ENCODE data around the gene BEGAIN.

BEGAIN gene

DNA sequence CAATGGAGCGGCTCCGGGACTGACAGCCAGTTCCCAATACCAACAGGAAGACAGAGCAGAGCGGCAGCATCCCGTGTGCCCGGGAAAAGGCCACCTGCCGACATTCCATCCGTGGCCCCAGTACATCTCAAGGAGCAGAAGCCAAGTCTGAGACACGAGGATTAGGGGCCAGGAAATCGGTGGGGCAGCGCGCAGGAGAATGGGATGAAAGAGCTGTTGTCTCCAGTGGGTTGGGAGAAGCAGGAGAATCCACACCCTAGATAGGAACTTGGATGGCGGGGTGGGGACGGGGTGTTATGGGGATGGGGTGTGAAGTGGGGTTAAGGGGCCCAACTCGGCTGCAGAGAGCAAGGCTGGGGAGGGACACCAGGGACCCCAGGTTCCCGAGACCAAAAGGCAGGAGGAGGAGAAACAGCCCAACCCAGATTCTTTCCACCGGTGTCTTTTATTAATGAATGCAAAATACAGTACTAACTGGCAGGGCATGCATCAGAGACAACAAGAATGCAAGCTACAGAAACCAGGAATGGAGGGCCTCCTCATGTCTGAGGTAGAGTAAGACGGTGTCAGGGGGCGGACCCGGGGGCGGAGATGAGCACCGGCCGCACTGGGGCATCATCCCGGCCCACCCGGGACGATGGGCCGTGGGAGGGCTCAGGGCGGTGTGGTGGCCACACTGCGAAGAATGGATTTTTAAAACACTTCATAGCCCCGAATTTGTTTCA, 50.3 kb downstream of the BEGAIN start:
- no peak for DNase-seq (ENCODE audit: low read depth)

DNA sequence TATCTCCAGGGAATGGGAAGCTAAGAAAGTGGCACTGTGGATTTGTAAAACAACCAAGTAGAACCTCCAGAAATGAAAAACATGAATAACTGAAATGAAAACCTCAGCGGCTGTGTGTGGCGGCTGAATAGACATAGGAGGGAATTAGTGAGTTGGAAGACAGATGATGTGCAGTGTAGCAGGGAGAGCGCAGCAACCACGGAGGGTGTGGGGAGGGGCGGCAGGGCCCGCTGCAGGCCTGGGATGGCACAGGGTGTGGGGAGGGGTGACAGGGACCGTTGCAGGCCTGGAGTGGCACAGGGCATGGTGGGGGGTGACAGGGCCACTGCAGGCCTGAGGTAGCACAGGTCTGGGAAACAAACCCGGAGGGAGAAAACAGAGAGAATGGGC, 51.1 kb downstream of the BEGAIN start:
- DNase-seq (ENCODE audit: low read depth) = no peak

DNA sequence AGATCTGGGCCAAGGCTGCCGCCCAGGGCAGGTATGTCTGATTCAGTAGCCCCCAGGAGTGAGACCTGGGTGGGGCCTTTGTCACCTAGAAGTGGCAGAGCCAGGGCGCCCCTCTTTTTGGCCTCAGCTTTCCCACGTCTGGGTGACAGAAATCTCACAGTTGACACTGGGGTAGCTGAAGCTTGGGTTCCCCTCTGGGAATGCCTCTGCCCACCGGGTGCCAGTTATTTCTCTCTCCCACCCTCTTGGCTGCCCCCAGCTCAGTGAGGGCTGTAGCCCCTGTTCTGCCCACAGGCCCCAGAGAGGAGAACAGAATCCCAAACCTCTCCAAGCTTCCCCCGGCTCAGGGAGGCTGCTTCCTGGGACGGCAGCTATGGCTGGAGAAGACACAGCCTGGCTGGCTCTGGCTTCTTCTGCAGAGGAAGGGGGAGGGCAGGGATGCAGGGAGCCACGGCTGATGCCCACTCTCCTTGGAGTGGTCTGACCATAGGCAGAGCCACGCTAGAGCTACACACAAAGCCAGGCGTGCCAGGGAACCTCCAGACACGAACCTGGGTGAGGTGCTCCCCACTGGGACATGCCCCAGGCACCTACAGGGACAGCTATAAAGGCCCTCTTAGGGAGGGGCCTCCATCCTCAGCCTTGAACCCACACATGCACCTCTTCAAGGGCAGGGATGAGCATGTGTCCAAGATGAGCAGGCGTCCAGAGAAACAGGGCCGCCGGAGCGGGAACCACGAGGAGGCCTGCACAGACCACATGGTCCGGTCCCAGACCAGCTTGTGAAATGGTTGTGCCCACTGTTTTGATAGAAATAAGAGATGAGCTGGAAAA, 51.7 kb downstream of the BEGAIN start:
- no peak for DNase-seq (ENCODE audit: low read depth)

DNA sequence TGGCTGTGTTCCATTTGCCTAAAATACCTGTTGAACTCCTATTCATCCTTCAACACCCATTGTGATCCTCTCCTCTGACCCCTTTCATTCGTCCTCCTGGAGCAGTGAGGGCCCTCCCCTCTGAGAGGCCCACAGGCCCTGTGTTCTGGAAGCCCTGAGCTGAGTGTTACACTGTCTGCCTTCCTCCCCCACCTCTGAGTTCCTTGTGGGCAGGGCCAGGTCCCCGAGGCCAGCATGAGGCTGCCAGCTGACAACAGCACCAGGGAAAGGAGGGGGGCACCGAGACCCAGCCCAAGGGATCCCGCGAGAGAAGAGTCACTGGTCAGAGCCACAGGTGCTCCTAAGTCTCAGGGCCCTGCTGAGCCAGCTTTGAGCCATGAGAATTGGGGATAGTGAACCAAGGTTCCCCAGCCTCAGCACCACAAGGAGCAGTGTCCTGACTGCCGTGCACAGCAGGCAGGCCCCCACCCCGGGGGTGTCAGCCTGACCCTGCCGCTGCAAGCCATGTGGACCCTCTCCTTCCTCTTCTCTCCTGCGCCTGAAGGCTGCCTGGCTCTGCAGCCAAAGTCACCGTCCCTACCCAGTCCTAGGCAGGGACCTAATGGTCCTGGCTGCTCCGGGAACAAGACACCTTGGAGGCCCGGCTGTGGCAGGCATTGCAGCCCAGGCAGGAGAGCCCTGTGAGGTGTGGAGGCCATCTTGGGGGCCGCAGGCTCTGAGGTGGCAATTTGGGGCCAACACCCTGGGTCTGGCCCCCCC, 52.5 kb downstream of the BEGAIN start:
- DNase-seq (ENCODE audit: low read depth) = no peak

DNA sequence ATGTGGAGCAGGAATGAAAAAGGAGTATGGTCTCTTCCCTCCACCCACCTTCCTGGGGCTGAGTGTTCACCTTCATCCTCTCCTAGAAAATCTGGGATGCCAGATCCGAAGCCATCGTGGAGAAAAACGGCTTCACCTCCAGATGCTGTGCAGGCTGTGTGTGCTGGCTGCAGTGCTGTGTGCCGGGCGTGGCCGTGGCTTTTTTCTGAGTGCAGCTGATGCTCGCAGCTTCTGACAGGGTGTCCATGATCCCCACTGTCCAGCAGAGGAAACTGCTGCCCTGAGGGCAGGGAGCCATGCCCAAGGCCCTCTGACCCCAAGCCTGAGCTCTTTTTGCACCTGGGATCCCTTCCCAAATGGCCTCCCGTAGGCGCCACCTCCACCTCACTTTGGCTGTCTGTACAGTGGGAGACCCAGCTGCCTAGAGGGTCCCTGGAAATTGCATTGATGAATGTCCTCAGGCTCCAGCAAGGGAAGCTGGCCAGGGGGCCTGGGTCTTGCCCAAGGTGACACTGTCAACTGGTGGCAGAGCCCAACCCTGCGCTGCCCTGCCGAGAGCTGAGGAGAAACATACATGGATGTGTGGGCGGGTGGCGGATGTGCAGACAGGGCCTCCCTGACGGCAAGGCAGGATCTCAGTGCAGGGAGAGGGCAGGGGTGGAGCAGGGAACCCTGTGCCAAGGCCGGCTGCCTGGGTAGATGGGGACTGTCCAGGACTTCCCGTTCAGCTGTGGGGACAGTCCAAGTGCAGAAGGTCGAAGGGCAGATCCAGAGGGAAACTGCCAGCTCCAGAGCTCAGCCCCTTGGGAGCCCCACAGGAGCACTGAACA, 53.3 kb downstream of the BEGAIN start:
- DNase-seq (ENCODE audit: low read depth) = no peak

DNA sequence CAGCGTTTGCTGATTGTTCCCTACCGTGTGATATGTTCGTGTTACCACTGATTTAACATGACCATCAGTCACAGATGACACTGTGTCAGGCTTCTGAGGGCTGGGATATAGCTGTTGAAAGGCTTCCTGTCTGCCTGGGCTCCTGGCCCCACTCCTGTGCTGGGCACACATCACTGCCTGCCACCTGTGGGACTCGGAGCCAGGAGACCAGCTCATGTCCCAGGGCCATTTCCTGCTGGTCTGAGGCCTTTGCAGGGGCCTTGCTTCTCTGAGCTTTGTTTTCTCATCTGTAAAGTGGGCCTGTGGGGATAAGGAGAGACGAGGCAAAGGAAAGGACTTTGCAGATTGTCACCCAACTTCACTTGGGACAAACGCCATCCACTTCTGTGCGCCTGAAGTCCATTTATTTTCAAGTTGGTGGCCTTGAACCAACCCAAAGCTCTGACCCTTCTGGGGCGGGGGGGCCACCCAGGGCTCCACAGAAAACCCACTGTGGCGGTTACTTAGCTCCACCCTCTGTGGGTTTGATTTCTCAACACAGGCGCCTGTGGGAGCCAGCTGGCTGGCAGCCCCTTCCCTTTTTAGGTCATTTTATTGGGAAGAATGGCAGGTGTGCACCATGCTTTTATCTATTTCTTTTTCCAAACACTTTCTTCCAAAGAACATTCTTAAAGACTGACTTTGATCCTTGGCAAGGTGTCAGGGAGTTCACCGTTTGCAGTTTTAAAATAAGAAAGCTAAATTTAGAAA, 54.1 kb downstream of the BEGAIN start:
- no peak for DNase-seq (ENCODE audit: low read depth)

DNA sequence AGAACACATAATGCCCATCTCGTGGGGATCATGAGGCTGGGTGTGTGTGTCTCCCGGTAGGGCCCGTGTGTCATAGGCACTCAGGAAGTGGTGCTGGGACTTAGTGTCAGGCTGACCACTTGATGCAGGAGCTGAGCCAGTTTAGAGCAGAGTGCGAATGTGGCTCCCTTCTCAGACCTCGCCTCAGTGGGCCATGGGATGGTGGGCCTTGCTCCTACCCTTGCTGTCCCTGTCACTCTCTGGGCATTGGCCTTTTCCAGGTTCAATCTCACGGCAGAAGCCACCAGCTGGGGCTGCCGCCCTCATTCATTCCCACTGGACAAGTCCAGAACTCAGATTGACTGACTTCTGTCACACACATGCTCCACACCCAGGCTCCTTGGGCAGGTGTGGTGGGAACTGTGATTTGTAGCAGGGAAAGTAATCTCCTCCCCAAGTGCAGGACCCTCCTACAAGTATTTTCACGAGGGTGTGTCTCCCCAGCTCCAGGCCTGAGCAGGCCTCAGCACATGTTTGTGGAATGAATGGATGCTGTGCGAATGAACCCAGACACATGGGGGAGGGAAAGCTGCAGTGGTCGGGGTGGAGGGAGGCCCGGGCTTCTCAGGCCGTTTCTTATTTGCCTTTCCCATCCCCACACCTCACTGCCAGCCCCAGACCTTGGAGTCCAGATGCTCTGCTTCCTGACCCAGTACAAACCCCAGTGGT, 54.9 kb downstream of the BEGAIN start:
- no peak for DNase-seq (ENCODE audit: low read depth)

DNA sequence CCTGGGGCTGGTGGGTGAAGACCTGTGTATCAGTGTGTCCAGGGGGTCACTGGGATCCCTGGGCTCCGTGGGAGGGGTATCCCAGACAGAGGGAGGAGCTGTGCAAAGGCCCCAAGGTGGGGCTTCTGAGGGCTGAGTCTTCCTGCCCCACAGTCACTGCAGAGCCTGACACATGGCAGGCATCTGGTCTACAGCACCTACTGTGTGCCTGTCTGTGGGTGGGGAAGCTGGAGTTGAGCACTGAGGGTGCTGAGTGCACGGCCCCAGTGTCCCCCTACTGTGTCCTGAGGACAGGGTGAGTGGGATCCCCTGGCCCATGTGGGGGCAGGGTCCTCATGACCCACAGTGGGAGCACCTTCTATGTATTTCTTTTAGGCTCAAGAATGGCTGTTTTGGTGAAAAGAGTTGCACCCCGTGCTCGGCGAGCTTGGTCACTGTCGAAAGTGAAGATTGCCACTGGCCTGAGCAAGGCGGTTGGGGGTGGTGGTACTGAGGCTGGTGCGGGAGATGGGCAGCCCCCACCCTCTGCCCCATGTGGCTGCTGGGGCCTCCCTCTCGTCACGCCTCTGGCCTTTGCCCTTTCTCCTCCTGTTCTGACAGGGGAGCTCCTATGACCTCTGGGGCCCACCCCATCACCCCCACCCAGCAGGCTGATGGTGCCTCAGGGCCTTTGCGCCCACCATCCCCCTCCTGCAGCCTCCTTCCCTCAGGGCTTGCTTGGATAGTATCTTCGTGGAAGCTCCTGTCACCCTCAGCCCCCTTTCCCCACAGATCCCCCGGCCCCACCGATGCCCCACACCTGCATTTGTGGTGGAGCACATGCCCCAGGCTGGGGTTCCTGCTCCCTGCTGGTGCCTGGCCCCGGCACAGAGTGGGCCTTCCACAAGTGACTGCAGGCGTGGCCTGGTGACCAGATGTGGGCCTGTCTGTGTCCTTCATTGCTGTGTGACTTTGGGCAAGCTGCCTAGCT, 55.8 kb downstream of the BEGAIN start:
- no peak for DNase-seq (ENCODE audit: low read depth)

DNA sequence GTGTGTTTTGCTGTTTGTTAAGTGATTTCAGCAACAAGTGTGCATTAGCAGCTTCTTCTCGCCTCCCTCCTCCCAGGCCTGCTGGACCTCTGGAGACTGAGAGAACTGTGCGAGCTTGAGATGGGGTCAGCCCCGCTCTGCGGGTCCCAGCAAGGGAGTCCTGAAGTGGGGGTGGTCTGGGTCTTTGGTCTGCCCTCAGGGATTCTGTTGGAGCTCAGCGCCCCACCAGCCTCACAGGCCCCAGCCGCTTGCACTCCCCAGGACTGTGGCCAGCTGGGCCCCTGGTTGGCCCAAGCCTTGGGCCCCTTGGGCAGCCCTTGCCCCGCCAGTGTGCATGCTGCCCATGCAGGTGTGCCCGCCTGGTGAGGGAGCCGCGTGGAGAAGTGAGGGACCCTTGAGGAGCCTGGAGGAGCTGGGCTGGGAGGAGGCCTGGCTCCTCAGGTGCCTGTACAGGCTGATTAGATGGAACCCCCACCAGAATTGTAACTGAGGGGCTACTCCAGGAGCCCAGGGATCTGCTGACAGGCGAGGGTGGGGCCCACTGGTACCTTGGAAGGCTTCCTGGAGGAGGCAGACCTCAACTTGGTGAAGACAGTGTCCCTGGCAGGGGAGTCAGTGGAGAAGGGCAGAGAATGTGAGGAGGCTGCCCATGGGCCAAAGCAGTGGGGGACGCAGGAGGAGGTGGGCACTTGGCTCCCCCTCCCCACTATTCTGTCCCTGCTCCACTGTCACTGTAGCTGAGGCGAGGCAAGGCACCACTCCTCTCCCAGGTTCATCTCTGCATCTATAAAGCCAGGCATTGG, 56.7 kb downstream of the BEGAIN start:
- no peak for DNase-seq (ENCODE audit: low read depth)

DNA sequence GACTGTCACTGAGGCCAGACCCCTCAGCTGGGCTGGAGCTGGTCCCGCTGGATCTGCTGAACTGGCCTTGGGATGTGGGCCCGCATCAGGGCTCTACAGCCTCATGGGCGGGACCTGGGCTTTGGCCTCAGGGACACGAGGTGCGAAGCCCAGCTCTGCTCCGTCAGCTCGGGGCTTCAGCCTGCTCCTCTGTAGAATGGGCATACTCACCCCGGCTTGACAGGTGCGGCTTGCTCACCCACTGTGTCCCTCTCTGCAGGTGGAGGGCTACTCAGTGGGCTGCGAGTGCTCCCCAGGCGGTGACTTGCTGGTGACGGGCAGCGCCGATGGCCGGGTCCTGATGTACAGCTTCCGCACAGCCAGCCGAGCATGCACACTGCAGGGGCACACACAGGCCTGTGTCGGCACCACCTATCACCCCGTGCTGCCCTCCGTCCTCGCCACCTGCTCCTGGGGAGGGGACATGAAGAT, 57.6 kb downstream of the BEGAIN start:
- no peak for DNase-seq (ENCODE audit: low read depth)

DNA sequence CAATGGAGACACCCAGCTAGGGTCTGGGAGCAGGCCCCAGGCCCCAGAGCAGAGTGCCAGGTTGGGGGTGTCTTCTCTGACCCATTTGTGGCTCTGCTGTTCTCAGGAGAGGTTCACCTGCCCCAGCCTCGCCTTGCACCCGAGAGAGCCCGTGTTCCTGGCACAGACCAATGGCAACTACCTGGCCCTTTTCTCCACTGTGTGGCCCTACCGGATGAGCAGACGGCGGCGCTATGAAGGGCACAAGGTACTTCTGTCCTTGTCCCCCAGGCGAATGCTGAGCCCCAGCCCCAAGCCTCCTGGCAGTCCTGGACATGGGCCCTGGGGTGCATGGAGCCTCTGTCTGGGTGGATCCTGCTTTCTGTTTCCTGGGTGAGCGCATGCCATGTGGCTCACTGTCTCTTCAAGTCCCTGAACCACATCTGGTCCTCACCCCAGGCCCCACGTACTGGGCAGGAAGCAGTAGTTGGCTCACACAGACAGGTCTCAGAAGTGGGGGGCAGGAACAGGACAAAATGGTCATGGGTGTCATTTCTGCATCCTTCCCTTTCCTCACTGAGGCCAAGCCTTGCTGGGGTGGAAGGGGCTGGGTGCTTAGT, 58.2 kb downstream of the BEGAIN start:
- DNase-seq (ENCODE audit: low read depth) = no peak

DNA sequence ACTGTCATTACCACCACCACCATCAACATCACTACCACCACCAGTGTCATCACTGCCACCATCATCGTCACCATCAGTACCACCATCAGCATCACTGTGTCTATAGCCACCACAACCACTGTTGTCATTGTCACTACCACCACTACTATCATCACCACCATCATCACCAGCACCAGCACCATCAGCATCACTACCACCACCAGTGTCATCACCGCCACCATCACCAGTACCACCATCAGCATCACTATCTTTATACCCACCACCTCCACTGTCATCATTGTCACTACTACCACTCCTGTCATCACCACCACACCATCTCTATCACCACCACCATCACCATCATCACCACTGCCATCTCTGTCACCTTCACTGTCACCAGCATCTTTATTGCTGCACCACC, 60.6 kb downstream of the BEGAIN start:
- DNase-seq (ENCODE audit: low read depth) = no peak

DNA sequence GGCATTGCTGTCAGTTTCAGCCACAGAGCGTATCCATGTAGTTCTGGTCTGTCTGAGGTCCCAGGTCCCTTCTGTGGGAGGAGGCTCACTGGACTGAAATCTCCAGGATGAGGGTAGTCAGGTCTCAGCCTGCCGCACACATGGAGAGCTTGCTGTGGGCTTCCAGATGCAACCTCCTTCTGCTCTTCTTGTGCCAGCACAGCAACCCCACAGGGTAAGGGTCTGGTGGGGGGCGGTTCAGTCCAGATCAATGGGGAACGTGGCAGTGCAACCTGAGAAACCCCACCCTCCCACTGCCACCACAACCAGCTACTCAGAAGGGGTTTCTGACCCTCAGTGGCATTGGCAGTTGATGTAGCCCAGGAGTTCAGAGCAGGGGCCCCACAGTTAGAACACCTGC, 61.2 kb downstream of the BEGAIN start:
- DNase-seq (ENCODE audit: low read depth) = no peak

DNA sequence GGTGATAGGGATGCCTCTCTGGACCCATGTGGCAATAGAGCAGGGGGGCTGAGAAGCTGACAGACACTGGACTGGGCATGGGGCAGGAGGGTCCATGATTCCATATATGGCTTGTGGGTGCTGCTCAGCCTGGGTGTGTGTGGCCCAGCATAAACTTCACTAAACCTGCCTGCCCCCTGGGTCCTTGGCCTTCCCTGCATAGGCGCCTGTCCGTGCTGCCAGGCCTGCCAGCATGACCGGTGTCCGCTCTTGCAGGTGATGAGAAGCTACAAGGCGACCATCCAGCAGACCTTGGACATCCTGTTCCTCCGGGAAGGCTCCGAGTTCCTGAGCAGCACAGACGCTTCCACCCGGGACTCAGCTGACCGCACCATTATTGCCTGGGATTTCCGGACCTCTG, 61.6 kb downstream of the BEGAIN start:
- no peak for DNase-seq (ENCODE audit: low read depth)

DNA sequence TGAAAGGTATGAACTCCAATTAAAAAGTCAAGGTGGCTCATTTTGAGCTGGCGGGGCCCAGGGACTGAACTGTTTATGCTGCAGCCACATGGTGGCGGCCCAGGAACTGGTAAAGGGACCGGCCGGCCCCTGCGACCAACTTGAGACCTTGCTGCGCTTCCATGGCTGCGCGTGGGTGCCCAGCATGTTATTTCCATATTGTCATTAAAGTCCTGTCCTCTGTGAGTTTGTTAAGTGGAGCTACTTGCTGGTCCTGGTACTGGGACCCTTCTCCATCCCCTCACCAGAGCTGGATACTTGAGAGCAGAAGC, 62.3 kb downstream of the BEGAIN start:
- DNase-seq (ENCODE audit: low read depth) = no peak

DNA sequence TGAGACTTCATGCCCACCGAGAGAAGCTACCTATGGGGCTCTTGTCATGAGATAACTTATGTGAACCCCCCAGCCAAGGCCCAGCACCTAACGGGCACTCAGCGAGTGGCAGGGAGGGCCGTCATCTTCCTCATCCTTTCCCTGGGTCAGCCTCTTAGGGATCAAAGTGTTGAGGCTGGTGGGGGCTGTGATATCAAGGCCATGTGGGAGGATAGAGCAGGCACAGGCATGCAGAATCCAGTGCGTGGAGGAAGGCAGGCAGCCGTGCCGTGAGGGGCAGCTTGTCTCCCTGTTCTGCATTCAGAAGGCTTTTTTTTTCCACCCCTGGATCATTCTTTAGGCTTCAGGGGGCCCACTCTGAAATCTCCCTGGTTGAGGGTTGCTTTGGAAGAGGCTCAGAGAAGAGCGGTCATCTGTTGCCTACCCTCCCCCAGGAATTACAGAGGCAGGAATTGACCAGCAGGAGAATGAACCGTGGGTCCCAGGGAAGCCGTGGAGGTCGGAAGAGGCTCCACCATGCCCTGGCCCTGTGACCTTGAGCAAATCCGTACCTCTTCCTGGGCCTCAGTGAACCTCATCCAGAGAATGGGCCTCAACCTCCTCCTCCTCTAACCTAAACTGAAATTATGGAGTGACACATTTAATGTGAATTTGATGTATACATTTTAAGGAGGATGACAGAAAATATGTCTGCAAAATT, 62.8 kb downstream of the BEGAIN start:
- DNase-seq (ENCODE audit: low read depth) = no peak

DNA sequence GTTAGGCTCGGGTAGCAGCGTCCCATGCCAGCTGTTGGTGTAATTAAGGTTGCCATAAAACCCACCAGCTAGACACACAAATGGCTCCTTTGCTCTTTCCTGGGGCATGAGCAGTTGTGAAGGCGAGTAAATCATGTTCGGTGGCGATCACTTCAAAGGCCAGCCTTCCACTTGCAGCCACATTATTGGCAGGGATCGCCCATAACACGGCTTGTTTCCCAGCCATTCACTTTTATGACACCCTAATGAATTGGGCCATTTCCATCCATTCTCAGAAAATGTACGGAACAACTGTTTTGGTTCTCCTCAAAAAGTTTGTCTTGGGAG, 63.4 kb downstream of the BEGAIN start:
- DNase-seq (ENCODE audit: low read depth) = no peak
